Natural killer cell (primary cell): Measurements from ENCODE around the gene TBATA. TPM values are rescaled to one million over a fixed set of nuclear protein-coding genes. Genes with fewer than 3 reads are reported as not detected.

Source experiments
- ATAC-seq, 3 donors: fragments of 150-1000 bp in 2 of 3; fragments of 200-7000 bp in 1 of 3; cut with Tn5 transposase; 1 replicate in 1 of 3; 2 replicates in 2 of 3; pipeline ENCODE4 v1.10.0; 2021; ENCODE audit warnings: mild to moderate bottlenecking in 2 of 3, moderate library complexity in 2 of 3
- DNase-seq, 2 donors: peaks; one replicate each; pipeline versions ENCODE4 v3.0.0 to v3.0.0-alpha.2; 2013 to 2021; ENCODE audit warnings: mixed read lengths in 1 of 2
- H3K27ac ChIP-seq: one replicate; pipeline ENCODE4 v1.5.1; 2013; ENCODE audit warnings: mild to moderate bottlenecking, low read length
- H3K27me3 ChIP-seq: one replicate; pipeline ENCODE4 v1.6.1; 2013; ENCODE audit warnings: low read length; ENCODE audit not compliant: control insufficient read depth, insufficient read depth
- H3K36me3 ChIP-seq: one replicate; pipeline ENCODE4 v1.6.1; 2013; ENCODE audit warnings: low read length; ENCODE audit not compliant: control insufficient read depth, insufficient read depth
- H3K4me1 ChIP-seq: one replicate; pipeline ENCODE4 v1.6.1; 2013; ENCODE audit warnings: low read length; ENCODE audit not compliant: control insufficient read depth, insufficient read depth
- H3K4me3 ChIP-seq: one replicate; pipeline ENCODE4 v1.5.1; 2013; ENCODE audit warnings: low read length
- H3K9me3 ChIP-seq: one replicate; pipeline ENCODE4 v1.6.1; 2013; ENCODE audit warnings: low read length; ENCODE audit not compliant: control insufficient read depth, insufficient read depth
- H3K27ac Mint-ChIP-seq, 2 donors: one replicate each; pipeline ENCODE4 v1.8.0; 2022; ENCODE audit warnings: mild to moderate bottlenecking in 2 of 2, mixed read lengths in 2 of 2, moderate library complexity in 1 of 2
- H3K27me3 Mint-ChIP-seq, 2 donors: one replicate each; pipeline ENCODE4 v1.8.0; 2022; ENCODE audit warnings: low read depth in 2 of 2, mixed read lengths in 2 of 2
- H3K36me3 Mint-ChIP-seq: one replicate; pipeline ENCODE4 v1.8.0; 2022; ENCODE audit warnings: mixed read lengths
- H3K4me1 Mint-ChIP-seq, 2 donors: one replicate each; pipeline ENCODE4 v1.8.0; 2022; ENCODE audit warnings: mixed read lengths in 2 of 2
- H3K4me3 Mint-ChIP-seq: one replicate; pipeline ENCODE4 v1.8.0; 2022; ENCODE audit warnings: mild to moderate bottlenecking, moderate library complexity, mixed read lengths
- H3K9me3 Mint-ChIP-seq, 2 donors: one replicate each; pipeline ENCODE4 v1.8.0; 2022; ENCODE audit warnings: mixed read lengths in 2 of 2
- WGBS: methylation state at CpG from one replicate; pipeline ENCODE4 v1.1.7; 2013; ENCODE audit warnings: missing lambda C conversion rate; ENCODE audit not compliant: insufficient coverage; 5-methylcytosine and 5-hydroxymethylcytosine counted together
- intact Hi-C: fragments of 100-400 bp; cut with micrococcal nuclease; formaldehyde crosslinking; loops from one replicate; pipeline ENCODE4 v1.14.2; 2022
- total RNA-seq, 4 donors: library from RNA; stranded (reverse); fragments of 120-200 nt in 1 of 4; gene quantifications; one replicate each; pipeline versions ENCODE4 v1.2.3 to v1.2.4, GENCODE V29; 2013 to 2022
- TF ChIP-seq, protein P1 (sequence below): fragments of 200-600 bp; IDR thresholded peaks from one replicate; pipeline ENCODE4 v1.8.0; 2022; ENCODE audit warnings: antibody characterized with exemption

Gene TBATA
- total RNA-seq, 3 donors from 2014 or later (not counting 1 experiment from before 2014, with no cell fraction given) = 0.16 TPM; not detected in 2

GRCh38 chr10:70748801-70749573 is 36.2 kb downstream of the TBATA start:
- ATAC-seq (no peak), DNase-seq (no peak)
- WGBS = 96% methylated on average over 9 of the region's 10 CpGs
- no peaks in the 10 kb centered on the region for H3K27me3 ChIP-seq
- no peak overlapping the region for H3K27ac ChIP-seq
- TF ChIP-seq, protein P1, sequence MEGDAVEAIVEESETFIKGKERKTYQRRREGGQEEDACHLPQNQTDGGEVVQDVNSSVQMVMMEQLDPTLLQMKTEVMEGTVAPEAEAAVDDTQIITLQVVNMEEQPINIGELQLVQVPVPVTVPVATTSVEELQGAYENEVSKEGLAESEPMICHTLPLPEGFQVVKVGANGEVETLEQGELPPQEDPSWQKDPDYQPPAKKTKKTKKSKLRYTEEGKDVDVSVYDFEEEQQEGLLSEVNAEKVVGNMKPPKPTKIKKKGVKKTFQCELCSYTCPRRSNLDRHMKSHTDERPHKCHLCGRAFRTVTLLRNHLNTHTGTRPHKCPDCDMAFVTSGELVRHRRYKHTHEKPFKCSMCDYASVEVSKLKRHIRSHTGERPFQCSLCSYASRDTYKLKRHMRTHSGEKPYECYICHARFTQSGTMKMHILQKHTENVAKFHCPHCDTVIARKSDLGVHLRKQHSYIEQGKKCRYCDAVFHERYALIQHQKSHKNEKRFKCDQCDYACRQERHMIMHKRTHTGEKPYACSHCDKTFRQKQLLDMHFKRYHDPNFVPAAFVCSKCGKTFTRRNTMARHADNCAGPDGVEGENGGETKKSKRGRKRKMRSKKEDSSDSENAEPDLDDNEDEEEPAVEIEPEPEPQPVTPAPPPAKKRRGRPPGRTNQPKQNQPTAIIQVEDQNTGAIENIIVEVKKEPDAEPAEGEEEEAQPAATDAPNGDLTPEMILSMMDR = no peak
- no peaks in the 10 kb centered on the region for H3K9me3 ChIP-seq
- no peak overlapping the region for H3K4me3 Mint-ChIP-seq
- H3K27ac Mint-ChIP-seq = no peak overlapping the region
- no peaks in the 10 kb centered on the region for H3K36me3 Mint-ChIP-seq
- no peaks in the 10 kb centered on the region for H3K9me3 Mint-ChIP-seq
- H3K36me3 ChIP-seq = no peaks in the 10 kb centered on the region
- intact Hi-C loops = no loop called here
- no peaks in the 10 kb centered on the region for H3K27me3 Mint-ChIP-seq
- no peak overlapping the region for H3K4me3 ChIP-seq
- H3K4me1 ChIP-seq = no peaks in the 10 kb centered on the region
- peaks cover under 1 to 14% of the 10 kb centered on the region in 2 donors for H3K4me1 Mint-ChIP-seq

- Histone ChIP-seq H3K4me3 (no peak overlapping the region), H3K9me3 (no peaks in the 10 kb centered on the region), H3K27ac (no peak overlapping the region), H3K27me3 (no peaks in the 10 kb centered on the region), H3K4me1 (no peaks in the 10 kb centered on the region), H3K36me3 (no peaks in the 10 kb centered on the region)
- no peak for DNase-seq
- 89% methylated on average over 3 of the region's 3 CpGs for WGBS
- TF ChIP-seq, protein P1 = no peak
- Mint-ChIP-seq H3K27me3 (no peaks in the 10 kb centered on the region), H3K4me3 (no peak overlapping the region), H3K9me3 (no peaks in the 10 kb centered on the region), H3K4me1 (peaks cover 0 to 14% of the 10 kb centered on the region in 2 donors), H3K27ac (no peak overlapping the region), H3K36me3 (no peaks in the 10 kb centered on the region)
- no peak for ATAC-seq
- intact Hi-C loops = no loop called here
Observed at GRCh38 chr10:70748305-70748704, 36.9 kb downstream of the TBATA start.

DNA sequence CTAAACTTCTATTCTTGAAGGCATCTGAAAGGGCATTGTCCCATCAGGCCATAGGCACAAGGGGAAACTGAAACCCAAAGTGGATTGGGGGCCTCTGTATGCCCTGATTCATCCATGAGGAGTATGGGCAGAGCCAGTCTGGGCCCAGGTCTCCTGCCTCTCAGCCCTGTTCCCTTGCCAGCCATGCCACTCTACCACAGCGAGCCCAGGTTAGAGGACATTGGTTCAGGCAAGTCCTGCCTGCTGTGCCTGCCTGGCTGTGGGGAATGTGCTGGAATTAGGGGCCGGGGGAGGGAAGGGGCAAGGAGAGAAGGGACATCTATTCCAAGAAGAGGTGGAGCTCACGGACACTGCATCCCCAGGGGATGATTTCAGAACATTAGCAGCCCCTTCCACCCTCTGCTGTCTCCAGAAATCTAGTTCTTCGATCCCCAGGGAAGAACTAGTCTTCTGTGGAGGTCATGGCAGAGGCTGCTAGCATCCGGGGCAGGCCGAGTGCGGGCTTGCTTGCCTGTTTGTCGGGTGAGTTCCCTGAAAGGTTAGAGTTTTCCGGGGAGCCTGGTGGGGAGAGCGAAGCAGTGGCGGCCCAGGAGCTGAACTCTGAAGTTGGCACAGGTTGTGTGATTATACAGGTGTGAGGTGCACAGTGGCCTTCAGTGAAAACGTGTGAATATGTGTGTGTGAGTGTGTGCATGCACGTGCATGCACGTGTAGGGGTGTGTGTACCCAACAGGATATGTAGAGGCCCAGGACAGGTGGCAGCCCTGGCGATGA is 37.8 kb downstream of the TBATA start:
- H3K4me1 Mint-ChIP-seq = peaks cover 0 to 16% of the 10 kb centered on the region in 2 donors
- no peak overlapping the region for H3K4me3 ChIP-seq
- H3K27ac ChIP-seq = no peak overlapping the region
- H3K27ac Mint-ChIP-seq = no peak overlapping the region
- no peak overlapping the region for H3K4me3 Mint-ChIP-seq
- TF ChIP-seq, protein P1 = no peak
- no peaks in the 10 kb centered on the region for H3K9me3 Mint-ChIP-seq
- intact Hi-C loops = no loop called here
- no peak for DNase-seq
- no peaks in the 10 kb centered on the region for H3K36me3 ChIP-seq
- 92% methylated on average over 15 of the region's 15 CpGs for WGBS
- peaks cover 6% of the 10 kb centered on the region for H3K4me1 ChIP-seq
- no peaks in the 10 kb centered on the region for H3K27me3 Mint-ChIP-seq
- no peaks in the 10 kb centered on the region for H3K27me3 ChIP-seq
- no peaks in the 10 kb centered on the region for H3K9me3 ChIP-seq
- no peak for ATAC-seq
- H3K36me3 Mint-ChIP-seq = no peaks in the 10 kb centered on the region
